Measurements from ENCODE around the gene COG6.

The COG6 gene

DNA sequence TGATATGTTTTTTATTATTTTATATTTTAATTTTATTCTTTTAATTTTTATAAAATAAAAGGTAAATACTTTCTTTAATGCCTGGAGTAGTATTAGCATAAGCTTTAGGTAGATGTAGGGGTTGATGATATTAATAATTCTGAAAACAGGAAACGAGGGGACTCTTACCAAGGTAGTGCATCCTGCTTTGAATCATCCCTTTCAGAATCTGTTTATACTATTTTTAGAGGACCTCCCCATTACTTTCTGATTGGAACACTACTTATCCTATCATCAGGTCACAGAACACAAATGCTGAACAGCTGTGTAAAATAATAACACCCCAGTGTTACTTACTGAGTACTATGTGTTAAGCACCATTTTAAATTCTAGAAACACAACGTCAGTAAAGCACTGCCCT is 27.3 kb downstream of the COG6 start:
- no peak for DNase-seq

DNA sequence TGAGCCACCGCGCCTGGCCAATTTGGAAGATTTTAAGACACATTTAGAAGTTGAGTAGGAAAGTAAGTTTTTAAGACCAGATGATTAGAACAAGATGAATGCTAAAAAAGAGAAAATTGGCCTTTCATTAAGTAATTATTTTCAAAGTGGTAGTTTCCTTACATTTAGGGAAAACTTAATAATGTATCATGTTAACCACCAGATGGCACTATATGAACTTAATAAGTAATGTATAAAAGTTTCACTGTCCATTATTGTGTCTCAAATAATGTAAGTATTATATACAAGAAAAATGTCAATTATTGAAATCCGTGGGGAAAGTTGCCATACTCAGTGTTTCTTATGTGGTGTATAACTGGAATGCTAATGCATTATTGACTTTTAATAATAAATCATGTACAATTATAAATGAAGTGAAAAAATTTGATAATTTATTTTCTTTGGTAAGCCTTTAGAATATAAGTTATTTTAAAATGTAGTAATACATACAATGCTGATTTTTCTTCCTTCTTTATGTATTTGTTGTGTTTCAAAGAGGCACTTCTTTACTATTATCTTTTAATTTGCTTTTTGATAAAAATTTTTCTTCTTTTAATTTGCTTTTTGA is 29.2 kb downstream of the COG6 start:
- peak; percentile 55 for DNase-seq

DNA sequence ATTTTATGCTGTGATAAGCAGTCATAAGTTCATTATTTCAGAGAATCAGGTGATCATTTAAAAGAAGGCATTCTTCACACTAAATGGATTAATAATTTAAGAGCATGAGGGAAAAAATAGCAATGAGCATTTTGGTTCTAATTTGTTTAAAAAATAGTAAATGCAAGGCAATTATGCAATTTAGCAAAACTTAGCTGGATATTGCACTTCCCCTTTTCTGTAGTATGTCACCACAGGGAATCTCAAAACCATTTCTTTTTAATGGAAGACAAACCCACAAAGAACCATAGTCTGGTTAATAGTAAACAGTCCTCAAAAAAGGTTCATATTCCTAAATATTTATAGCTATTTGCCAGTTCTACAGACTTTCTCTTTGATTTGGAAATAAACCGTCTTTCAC is 30.2 kb downstream of the COG6 start:
- no peak for DNase-seq

DNA sequence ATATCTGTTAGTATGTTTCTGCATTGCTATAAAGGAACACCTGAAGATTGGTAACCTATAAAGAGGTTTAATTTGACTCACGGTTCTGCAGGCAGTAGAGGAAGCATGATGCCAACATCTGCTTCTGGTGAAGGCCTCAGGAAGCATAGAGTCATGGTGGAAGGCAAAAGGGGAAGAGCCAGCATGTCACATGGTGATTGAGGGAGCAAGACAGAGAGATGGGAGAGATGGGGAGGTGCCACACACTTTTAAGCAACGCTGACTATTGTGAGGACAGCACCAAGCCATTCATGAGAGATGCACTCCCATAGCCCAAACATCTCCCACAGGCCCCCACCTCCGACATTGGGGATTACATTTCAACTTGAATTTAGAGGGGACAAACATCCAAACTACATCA is 32.8 kb downstream of the COG6 start:
- no peak for DNase-seq

DNA sequence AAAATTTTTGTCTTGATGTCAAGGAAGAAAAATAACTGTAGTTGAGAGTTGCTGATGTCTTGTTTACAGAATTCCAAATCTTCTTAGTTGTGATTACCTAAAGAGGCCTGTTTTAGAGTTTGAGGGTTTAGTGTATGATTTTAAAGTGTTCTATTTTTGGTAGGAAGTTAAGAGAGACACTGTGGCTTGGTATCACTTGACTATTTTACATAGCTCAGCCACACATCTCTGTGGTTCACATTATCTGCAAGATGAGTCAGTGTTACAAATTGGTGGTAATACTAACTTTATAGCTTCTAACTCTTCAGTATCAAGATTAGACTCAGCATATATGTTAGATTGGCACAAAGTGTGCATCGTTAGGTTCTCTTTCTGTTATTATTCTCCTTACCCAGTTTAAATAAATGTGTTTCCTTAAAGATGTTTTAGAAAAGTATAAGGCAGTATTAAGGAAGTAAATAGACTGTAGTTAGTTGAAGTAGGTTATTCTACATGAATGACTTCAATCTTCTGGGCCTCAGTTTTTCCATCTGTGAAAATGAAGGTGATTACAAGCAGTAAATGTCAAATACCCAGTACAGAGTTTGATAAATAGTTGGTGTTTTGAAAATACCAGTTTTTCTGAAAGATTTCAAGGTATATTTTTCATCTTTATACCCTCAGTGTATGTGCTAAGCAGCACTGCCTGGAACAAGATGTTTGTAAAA is 33.4 kb downstream of the COG6 start:
- no peak for DNase-seq

DNA sequence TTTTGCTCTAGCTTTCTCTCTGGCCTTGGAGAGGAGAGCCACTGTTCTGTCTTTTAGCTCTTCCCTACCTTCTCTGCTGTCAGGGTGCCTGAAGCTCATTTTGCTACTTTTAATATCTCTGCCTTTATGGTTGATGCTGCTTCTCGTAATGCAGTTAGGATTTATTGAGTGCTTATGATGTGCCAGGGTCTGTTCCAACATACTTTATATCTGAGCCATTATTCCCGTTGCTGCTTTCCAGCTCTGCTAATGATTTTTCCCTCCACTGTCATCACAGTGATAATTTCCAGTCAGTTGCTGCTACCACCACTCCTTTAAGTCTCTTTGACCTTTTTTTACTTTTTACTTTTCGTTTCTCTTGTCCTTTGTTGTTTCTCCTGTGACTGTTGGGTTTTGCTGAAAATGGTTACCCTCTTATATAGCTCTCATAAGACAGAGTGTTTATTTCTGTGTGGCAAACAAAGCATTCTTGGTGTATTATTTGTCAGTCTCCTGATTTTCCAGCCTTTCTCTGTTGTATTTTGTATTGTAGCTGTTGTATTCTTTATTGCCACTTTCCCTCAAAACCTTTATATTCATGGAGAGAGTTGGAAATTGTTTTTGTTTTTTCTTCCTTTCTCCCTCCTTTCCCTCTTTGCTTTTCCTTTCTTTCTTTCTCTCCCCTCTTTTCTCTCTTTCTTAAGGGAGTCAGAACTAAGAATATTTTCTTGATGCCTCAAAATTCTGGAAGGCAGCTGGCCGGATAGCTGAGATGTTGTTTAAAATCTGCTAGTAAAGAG is 37.4 kb downstream of the COG6 start:
- no peak for DNase-seq

DNA sequence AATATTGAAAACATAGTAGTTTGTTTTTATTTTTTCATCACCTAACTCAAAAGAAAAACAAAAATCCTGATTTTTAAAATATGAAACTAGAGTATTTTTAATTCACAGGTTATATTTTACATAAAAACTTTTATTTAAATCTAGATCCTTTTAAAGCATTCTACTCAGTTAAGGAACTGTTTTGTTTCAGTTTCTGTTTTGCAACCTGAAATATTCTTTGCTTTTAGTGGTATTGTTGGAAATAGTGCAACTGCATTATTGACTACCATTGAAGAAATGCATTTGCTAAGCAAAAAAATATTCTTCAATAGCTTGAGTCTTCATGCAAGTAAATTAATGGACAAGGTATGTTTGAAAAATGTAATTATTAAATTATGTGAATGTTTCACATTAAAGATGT is 43.8 kb downstream of the COG6 start:
- no peak for DNase-seq

DNA sequence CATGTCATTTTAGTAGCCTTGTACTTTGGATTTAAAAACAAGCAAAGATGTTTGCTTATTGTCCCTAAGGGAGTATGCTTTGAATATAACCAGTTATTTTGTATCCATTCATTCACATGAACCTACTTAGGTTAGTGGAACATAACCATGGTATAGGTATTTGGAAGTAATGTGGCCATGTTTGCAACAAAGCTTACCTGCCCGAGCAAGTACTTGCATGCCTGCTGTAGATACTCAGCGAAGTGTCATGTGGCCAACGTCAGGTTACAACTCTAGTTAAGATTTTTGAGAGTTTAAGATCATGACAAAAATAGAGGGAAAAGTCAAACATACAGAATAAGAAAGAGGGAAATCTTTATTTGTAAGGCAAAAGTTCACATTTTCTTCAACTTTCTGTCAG is 57.2 kb downstream of the COG6 start:
- no peak for DNase-seq

DNA sequence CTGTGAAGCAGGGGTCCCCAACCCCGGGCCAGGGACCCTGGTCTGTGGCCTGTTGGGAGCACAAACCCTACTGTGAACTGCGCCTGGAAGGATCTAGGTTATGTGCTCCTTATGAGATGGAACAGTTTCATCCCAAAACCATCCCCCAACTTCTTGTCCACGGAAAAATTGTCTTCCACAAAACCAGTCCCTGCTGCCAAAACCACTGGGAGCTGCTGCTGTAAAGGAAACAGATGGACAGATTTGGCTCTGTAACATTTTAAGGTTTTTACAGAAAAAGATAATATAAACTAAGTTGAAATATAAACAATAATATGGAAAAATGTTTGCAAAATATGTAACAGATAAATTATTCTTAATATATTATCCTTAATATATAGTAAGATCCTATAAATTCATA is 73.7 kb downstream of the COG6 start:
- DNase-seq, result no peak

DNA sequence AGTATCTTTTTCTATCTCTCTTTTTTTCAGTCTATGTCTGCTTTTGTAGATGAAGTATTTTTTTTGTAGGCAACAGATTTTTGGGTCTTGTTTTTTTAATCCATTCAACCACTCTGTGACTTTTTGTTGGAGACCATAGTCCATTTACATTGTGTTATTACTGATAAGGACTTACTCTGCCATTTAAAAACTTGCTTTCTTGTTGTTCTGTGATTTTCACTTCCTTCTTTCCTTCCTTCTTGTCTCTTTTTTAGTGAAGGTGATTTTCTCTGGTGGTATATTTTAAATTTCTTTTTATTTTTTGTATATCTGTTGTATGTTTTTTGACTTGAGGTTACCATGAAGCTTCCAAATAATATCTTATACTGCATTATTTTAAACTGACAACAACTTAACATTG is 79.5 kb downstream of the COG6 start:
- no peak for DNase-seq

DNA sequence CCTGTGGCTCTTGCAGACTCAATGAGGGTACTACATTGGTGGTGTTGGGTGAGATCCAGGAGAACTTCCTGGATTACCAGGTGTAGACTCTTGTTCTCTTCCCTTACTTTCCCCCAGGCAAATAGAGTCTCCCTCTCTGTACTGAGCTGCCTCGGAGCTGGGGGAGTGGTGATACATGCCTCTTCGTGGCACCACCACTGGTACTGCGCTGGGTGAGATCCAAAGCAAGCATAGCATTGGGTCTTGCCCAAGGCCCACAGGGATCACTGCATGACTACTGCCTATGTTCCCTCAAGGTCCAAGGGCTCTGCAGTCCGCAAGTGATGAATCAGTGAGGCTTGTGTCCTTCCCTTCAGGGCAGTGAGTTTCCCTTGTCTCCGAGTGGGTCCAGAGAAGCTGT is 81.6 kb downstream of the COG6 start:
- no peak for DNase-seq

DNA sequence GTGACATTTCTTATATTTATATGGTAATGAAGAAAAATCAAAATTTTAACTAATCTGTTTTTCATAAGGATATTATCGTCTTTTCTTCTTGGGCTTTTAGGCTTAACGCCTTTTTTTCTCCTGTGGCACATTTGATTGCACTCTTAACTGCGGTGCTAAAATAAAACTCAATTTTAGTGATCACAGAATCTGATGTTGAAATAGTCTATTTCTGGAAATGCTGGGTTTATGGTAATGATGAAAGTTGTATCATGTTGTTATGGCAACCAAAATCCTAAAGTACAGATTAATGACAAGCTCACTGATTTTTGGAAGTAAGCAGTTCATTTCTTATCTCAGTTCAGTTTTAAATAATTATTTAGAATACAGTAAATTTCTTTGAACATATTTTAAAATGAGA is 85.3 kb downstream of the COG6 start:
- DNase-seq, result no peak

DNA sequence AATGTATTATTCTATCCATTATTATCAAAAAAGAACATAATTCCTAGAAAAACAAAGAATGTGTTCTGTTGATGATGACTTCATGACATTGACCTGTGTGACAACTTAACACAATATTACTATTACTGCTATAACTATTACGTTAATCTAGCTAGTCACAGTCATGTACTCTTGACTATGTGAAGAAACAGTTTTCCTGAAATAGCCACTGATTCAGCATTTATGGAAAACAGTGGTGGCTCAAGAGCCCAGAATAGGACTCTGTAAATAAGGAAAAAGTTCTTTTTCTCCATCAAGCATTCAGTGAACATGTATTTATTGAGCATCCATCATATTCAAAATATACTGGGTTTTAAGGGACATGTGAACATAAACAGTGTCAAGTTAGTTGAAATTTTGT is 93.5 kb downstream of the COG6 start:
- no peak for DNase-seq

DNA sequence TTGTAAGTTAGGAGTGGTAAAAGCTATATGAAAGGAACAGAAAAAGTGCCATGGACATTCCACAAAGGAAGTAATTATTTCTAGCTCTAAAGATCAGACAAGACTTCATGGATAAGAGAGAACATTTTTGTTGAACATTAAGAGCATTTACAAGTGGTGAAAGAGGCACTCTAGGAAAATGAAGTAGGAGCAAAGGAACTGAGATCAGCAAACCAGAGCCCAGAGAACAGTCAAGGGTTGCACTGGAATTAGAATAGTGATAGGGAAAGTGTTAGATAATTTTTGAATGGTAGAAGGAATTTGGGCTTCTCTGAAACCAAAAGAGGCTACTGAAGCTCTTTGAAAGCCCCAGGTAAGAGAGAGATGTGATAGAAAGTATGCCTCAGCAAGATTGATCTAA is 94.1 kb downstream of the COG6 start:
- DNase-seq, result no peak

DNA sequence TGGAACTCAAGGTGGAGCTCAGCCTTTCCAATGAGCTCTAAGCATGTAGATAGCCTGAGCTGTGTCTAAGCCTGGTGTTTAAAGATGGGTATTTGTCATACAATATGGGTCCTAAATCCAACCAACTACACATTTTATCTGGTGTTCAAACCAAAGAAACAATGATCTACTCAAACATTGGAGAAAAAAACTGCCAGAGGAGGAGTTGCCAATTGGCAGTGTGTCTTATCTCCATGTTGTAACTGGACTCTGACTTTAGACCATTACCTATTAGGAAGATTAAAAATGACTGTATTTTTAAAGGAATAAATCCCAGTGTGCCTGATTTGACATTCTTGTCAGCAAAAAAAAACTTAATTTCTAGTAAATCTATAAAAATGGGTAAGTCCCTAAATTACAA is 96.3 kb downstream of the COG6 start:
- DNase-seq, result no peak

DNA sequence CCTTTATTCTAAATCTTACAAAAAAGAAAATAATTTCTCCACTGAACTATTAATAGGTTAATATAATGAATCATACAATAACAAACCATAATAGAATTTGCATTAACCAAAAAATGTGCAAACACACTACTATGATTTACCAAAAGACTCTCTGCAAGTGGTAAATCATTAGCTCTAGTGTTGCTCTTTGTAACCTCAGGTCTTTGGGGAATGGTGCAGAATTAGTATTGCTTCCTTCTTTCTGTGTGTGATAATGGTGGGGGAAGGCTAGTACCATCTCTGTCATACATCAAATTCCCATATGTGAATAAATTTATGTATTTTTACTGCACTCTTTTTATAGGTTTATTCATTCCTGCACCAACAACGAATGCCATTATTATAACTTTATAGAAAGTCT is 105.1 kb downstream of the COG6 start:
- DNase-seq, result no peak

DNA sequence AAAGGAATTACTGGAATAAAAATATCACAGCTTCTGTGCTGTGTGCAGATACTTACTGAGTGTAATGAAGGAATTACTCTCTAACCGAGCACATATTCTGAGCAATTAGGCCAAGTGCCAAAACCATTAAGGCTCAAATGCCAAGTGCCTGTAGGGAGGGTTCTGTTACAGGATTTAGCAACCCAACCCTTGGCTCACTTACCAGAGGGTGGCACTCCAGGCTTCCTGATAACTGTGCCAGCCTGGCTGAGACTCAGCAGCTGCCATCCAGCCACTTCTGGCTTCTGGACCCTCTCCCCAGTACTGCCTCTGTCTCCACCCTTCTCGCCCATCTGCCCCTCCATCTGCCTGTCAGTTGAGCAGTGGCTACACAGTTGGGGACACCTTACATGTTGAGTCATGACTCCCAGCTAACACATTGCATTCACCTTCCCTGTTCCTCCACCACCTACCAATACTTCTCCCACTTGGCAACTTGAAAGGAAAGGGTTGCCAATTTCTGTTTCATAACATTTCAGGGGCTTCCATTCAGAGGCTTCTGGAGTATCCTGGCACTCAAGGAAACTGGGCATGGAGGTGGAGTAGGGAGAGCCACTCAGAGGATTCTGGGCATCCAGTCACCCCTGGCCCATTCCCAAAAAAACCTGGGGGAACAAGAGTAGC is 110.5 kb downstream of the COG6 start:
- peak; percentile 95 for DNase-seq

DNA sequence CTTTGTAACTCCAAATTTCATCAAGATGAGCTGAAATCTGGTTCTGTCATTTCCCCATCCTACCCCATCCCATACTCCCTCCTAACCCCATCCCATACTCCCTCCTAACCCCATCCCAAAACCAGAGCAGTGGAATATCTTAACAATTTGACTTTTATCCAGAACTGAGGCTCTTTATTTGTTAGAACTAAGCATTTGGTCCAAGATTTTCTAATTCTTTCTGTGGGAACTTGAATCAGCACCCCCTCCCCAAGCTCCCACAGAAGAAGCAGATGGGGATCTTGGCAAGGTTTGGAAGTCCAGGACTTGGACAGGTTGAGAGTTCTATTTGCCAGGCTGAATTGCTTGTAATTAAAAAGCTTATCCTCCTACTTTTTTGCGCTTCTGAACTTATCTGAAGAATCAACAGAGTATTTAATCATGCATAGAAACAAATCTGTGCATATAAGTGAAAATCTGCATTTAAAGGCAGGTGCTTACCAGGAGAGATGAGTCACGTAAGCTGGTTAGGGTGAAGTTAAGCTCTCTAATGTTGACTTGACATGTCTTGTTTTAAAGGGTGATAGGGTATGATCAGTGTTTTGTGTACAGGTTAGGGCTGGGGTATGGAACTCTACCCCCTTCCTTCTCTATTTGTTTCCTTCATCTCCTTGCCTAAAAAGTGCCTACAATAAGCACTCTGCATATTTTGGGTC is 111.1 kb downstream of the COG6 start:
- no peak for DNase-seq

DNA sequence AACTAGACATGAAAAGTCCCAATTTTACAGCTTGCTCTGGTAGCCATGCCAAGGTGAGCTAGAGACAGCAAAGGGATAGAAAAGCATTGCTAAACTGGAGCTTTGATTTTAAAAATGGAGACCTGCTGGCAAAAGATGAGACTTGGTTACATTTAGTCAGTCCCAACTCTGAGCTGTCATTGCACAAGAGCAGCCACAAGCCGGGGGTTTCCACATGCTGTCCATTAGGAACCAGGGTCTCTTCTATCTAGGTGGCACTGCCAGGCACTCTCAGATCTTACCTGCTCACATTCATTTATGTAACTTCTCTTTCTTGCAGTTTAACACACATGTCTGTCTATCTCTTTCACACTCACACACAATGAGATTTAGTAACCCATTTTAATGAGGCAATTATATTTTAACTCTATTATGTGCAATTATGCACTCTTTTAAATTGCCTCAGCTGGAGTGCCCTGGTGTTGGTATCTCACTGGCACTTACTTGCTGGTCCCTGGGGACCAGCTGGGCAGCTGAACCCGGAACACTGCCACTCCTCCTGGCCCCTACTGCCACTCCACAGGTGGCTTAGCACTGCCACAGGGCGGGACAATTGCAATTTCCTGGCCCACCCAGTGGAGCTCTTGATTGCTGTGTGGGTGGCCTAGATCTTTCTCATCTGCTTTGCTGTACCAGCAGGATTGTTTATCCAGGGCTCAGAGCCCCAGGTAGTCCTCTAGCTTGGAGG is 112.5 kb downstream of the COG6 start:
- peak; percentile 96 for DNase-seq

DNA sequence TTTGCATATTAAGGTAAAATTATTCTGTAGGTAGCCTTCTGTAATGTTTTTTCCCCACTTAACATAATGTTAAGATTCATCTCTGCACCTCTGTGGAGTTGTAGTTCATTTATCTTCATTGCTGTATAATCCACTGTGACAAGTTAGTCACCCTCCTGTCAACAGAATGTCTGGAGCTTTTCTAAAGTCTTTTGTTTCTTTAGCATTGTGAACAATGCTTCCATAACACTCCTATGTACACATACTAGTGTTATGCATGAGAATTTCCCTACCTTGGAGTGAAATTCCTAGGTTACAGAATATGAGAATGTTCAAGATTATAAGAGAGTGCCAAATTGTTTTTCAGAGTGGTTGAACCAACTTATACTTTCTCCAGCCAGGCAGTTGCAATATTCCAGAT is 113.5 kb downstream of the COG6 start:
- DNase-seq, result no peak

DNA sequence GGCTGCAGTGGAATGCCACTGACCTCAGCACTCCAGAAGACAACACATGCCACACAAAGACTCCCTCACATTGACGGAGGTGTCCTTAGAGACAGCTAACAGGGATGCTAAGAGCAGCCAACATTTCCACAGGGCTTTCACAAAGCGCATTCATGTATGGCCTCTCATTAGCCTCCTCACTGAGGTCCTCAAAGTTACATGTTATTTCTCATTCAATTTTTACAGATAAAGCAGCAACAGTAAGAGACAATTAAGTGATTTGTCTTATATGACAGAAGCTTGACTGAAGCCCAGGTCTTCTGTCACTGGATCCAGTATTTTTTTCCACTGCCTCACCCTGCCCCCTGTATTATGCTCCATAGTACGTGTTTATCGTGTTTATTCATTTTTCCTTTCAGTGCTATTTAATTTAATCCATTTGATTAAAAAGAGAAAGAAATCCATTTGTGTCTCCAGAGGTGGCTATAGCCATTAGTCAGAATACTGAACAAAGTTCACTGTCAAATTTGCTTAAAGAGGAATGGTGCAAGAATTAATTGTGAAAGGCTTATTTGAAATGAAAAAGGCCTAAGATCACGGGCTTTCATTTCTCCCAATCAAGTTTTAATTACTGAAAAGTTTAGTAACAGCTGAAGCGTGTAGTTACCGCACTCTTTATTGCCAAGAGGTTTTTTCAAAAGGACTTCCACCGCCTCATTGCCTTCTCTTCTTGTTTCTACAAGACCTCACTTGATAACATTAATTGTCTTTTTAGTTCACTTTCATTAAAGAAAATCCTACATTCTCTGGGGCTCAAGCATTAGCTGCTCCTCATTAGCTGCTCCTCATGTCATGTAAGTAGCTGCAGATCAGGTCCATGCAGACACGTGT is 115.0 kb downstream of the COG6 start:
- DNase-seq, result no peak

DNA sequence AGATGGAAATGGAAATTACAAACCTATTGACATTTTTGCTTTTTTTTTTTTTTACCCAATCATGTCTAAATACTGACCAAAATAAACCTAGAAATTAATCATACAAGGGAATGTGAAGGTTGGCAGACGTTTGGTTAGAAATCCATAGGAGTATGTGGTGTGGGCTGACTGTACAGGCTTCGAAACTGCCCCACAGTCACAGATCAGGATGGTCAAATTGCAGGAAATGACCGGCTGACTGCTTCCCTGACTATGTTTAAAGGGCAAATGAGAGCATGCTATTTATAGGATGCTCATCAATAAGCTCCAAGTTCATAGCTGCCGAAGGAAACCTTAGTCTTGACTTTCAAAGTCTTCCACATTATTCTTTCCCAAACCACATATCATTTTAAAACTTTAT is 118.4 kb downstream of the COG6 start:
- DNase-seq, result no peak
